Adipose tissue (tissue), 3 donors: Measurements from ENCODE around the gene ATXN1. TPM values are rescaled to one million over a fixed set of nuclear protein-coding genes. Genes with fewer than 3 reads are reported as not detected.
"Not testable (repeated sequence)": the region's sequence is repeated elsewhere in the genome, so short reads cannot be mapped to it uniquely, and the experiment has no call there.

ENCODE experiments used
- H3K27ac ChIP-seq: one replicate; pipeline ENCODE4 v1.5.1; 2013; ENCODE audit warnings: low read depth, low read length
- WGBS, 3 donors: extraction: QIAGEN DNeasy Blood & Tissue Kit; methylation state at CpG; one replicate each; pipeline ENCODE4 v1.1.7; 2013; 5-methylcytosine and 5-hydroxymethylcytosine counted together
- polyA plus RNA-seq, 3 donors: library from polyadenylated mRNA; stranded (reverse); fragments of 200-250 nt; gene quantifications; one replicate each; pipeline ENCODE4 v1.2.3, GENCODE V29; 2013
- donor health status: healthy with polysubstance abuse.
- donor health status: Bipolar disorder and iron deficiency.
- donor health status: healthy.

ATXN1 gene
- polyA plus RNA-seq, 3 donors, result 2.6 to 7.2 (median 6.8) TPM

DNA sequence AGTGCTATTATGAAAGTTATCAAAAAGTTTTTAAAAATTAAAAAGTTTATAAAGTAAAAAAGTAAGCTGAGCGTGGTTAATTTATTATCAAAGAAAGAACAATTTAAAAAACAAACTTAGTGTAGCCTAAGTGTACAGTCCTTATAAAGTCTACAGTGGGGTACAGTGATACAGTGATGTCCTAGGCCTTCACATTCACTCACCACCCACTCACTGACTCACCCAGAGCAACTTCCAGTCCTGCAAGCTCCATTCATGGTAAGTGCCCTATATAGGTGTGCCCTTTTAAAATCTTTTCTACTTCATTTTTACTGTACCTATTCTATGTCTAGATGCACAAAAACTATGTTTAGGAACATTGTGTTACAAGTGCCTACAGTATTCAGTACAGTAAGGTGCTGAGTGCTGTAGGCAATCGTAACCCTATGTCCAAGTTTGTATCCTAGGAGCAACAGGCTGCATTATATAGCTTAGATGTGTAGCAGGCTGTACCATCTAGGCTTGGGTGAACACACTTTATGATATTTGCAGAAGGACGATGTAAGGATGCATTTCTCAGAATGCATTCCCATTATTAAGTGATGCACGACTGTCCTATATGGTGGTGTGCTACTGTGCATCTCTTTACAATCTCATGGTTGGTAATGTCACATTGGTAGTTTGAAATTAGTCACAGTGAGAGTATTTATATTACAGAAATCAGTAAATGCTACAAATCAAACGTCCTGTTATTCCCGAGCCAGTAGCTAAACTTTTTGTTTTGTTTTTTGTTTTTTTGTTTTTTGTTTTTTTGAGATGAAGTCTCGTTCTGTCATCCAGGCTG lies 364.6 kb downstream of the ATXN1 start:
- H3K27ac ChIP-seq, result no peak overlapping the region
- WGBS, 3 donors, result 90 to 94% (median 91%) methylated on average over 7 of the region's 7 CpGs

DNA sequence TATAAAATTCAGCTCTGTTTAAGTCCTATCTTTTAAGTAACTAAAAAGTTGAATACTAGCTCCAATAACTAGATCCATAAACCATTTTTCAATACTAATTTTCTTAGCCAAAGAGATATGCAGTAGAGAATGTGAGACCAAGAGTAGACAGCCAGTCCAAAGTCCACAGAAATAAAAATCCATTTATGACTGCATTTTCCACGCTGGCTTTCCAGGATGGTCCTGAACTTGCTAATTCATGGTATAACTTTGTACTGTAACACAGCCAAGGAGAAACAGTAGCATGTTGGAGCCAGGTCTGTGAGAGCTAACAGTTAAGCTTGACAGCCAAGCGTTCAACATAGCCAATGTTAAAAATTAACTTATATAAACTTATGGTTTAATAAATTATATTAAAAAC lies 366.6 kb downstream of the ATXN1 start:
- no peak overlapping the region for H3K27ac ChIP-seq
- WGBS, 3 donors, result 46 to 99% (median 99%) methylated on average over 2 of the region's 2 CpGs

DNA sequence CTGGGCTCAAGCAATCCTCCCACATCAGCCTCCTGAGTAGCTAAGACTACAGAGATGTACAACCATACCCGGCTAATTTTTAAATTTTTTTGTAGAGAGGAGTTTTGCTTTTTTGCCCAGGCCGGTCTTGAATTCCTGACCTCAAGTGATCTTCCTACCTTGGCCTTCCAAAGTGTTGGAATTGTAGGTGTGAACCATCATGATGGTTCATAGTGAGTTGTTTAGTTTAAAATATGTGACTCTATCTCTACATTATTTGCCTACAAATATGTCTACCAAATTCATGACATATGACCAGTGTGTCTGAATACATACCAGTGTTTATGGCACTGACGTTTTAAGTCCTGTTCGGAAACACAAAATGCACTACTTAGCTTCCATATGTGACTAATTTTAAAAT lies 367.9 kb downstream of the ATXN1 start:
- WGBS, 3 donors, result 96 to 99% (median 98%) methylated on average over 4 of the region's 4 CpGs
- H3K27ac ChIP-seq, result no peak overlapping the region

DNA sequence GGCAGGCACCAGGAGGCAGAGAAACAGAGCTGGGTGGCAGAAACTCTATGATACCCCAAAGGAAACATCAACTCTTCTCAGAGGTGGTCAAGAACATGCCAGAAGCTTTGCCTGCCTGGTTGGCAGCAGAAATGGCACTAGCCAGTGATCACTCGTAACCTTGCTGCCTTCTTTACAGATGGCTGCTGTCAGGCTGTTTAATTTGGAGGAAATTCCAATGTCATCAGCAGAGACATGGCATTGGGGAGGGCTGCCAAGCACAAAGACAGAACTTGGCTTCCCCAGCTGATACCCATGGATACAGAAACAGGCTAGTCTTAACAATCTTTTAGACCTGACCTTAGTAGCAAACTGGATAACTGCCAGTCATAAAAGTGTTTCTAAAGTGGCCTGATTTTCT lies 369.2 kb downstream of the ATXN1 start:
- H3K27ac ChIP-seq, result no peak overlapping the region
- 24 to 94% (median 79%) methylated on average over 1 of the region's 1 CpG for WGBS, 3 donors

DNA sequence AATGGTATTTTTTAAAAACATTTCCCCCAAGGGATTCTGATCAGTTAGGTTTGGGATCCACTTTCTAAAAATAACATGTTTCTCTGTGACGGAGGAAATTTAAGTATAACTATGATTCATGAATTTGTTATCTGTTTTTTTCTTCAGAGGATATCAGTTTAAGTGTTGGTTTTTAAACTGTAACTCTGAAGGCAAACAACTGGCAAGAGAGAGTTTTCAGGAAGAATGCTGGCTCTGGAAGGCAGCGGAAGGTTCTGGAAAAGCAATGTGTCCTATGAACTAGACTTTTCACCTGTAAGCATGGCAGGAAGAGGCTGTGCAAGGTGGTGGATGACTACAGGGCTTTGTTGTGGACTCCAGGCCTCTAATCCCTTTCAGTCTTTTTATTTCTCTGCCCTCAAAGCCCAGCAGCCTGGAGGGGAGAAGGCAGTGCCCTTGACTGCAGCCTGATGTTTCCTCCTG lies 369.8 kb downstream of the ATXN1 start:
- no peak overlapping the region for H3K27ac ChIP-seq
- WGBS, 3 donors, result 45 to 75% (median 55%) methylated on average over 2 of the region's 2 CpGs

GRCh38 chr6:16390909-16391450 lies 370.3 kb downstream of the ATXN1 start:
- H3K27ac ChIP-seq, result not testable (repeated sequence)
- 95 to 99% (median 97%) methylated on average over 6 of the region's 6 CpGs for WGBS, 3 donors

DNA sequence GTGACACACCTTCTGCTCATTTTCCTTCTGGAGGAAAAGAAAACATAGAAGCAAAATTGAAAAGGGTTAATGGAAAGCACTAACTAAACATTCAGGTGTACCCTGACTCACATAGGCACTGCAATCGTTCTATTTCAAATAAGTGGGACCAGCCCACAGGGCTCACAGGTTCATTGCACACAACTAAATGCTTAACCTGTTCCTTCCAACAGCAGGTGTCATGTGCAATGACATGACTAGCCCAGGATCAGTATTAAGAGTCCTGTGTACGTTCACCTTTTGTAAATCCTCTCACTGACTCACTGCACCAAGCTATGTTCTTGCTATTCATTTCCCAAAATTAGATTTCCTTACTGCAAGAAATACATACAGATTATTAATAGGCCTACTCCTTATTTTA lies 371.6 kb downstream of the ATXN1 start:
- H3K27ac ChIP-seq, result no peak overlapping the region
- WGBS, 3 donors, result 93 to 97% (median 96%) methylated on average over 2 of the region's 2 CpGs

DNA sequence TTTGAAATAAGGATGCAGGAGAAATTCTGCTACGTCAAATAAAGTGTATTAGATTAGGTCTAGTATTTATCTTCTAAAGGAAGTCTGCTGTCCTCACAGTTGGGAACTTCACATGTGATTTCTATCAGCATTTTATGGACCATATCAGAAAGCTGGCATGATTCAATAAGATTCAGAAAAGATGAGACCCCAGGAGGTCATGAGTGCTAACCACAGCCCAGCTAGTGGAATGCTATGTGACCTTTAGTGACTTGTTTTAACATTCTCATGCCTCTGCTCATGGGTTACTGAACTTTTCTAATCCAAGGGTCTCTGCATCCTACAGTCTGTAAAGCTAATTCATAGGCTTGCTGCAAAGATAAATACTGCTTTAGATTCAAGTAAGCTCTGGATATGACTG lies 372.8 kb downstream of the ATXN1 start:
- WGBS, 3 donors, result 78 to 94% (median 88%) methylated on average over 1 of the region's 1 CpG
- H3K27ac ChIP-seq, result no peak overlapping the region

GRCh38 chr6:16386057-16386456 lies 375.2 kb downstream of the ATXN1 start:
- 92 to 96% (median 95%) methylated on average over 5 of the region's 5 CpGs for WGBS, 3 donors
- H3K27ac ChIP-seq, result no peak overlapping the region

GRCh38 chr6:16383607-16384206 lies 377.6 kb downstream of the ATXN1 start:
- no peak overlapping the region for H3K27ac ChIP-seq

GRCh38 chr6:16381968-16382367 lies 379.3 kb downstream of the ATXN1 start:
- 97 to 100% (median 97%) methylated on average over 3 of the region's 3 CpGs for WGBS, 3 donors
- H3K27ac ChIP-seq, result not testable (repeated sequence)

More at GRCh38 chr6:16383607-16384206, 377.6 kb downstream of the ATXN1 start:
- 87 to 90% (median 90%) methylated on average over 5 of the region's 5 CpGs for WGBS, 3 donors

GRCh38 chr6:16380220-16380809 lies 380.9 kb downstream of the ATXN1 start:
- 92 to 95% (median 93%) methylated on average over 5 of the region's 5 CpGs for WGBS, 3 donors
- H3K27ac ChIP-seq, result no peak overlapping the region

GRCh38 chr6:16378360-16378759 lies 382.9 kb downstream of the ATXN1 start:
- 96 to 99% (median 97%) methylated on average over 4 of the region's 4 CpGs for WGBS, 3 donors
- not testable (repeated sequence) for H3K27ac ChIP-seq

DNA sequence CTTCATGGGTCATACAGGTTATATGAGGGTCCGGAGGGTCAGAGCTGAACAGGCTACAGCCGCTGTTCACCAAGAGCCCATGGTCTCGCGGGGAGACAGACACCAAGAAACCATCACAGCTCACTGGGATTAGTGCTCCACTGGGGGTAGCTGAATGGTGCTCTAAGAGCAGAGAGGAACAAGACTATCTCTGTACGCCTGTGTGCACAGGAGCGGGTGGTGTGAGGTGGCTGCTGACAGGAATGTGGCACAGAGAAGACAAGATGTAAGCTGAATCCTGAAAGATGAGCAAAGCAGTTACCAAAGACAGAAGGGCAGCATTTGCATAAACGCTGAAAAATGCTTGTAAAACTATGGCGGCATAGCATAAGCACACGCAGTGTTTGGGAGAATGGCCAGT lies 383.8 kb downstream of the ATXN1 start:
- WGBS, 3 donors, result 95 to 98% (median 96%) methylated on average over 9 of the region's 9 CpGs
- H3K27ac ChIP-seq, result no peak overlapping the region

DNA sequence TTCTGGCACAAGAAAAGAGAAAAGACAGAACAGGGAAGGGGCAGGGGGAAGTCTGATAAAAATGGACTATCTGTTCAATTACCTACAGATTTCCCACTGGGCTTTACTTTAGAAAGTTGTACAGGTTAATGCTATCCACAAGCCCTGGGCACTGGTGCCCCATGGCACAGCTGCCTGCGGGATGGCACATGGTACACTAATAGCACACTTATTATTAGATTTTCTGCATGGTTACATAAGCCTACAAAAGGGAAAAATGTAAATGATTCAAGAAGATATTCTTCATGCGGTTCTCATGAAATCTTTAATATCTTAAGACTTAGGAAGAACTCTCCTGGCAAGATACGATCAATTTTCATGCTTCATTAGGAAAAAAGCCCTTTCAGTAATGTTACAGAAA lies 385.4 kb downstream of the ATXN1 start:
- 87 to 90% (median 88%) methylated on average over 3 of the region's 3 CpGs for WGBS, 3 donors

GRCh38 chr6:16375206-16375605 lies 386.1 kb downstream of the ATXN1 start:
- 85 to 100% (median 85%) methylated on average over 1 of the region's 1 CpG for WGBS, 3 donors
- H3K27ac ChIP-seq, result no peak overlapping the region

More for the DNA sequence above, 385.4 kb downstream of the ATXN1 start:
- H3K27ac ChIP-seq, result no peak overlapping the region

DNA sequence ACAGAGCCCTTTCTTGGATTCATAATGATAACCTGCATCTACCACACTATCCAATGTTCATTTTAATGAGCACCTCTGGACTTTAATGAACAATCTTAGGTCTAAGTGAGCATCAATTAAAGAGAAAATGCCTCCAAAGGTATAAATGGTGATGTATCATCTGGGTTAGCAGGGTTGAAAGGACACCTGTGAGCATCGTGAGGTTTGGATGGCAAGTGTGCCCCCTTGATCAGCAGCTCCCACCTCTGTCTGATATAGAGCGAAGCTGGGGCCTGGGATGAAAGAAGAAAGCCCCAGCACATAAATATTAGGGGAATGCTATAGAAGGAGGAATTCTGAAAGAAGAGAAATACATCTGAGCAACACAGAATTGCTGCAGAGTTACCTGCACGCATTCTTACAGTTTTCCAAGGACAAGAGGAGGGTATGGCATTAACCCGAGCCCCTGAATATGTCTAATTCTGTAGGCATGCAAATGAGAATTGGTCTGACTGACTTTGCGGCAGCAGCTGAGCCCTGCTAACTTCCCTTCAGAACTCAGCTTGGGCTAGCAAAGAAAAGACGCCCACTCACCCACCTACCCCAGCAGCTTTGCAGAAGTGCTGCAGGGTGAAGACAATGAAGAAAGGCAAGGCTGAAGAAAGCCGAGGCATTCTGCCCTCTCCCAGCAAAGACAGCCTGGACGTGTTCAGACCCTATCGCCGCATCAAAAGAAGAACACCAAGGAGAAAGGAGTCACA lies 386.6 kb downstream of the ATXN1 start:
- no peak overlapping the region for H3K27ac ChIP-seq
- 87 to 92% (median 91%) methylated on average over 10 of the region's 10 CpGs for WGBS, 3 donors

- H3K27ac ChIP-seq, result no peak overlapping the region
- WGBS, 3 donors, result 70 to 91% (median 83%) methylated on average over 3 of the region's 3 CpGs
Observed at GRCh38 chr6:16374016-16374415, 387.2 kb downstream of the ATXN1 start.
